Skeletal muscle tissue (tissue), 4 donors: Measurements from ENCODE around the gene ILKAP. TPM values are rescaled to one million over a fixed set of nuclear protein-coding genes. Genes with fewer than 3 reads are reported as not detected.

Source experiments
- H3K27ac ChIP-seq: one replicate; pipeline ENCODE4 v1.7.0; 2013; ENCODE audit warnings: mild to moderate bottlenecking, low read depth, low read length, inconsistent platforms
- H3K27me3 ChIP-seq, 3 donors: one replicate each; pipeline ENCODE4 v1.7.0; 2013; ENCODE audit warnings: low read length in 3 of 3; ENCODE audit not compliant: control insufficient read depth in 3 of 3, insufficient read depth in 3 of 3
- H3K36me3 ChIP-seq, 3 donors: one replicate each; pipeline ENCODE4 v1.7.0; 2013; ENCODE audit warnings: low read length in 3 of 3; ENCODE audit not compliant: control insufficient read depth in 3 of 3, insufficient read depth in 3 of 3
- H3K4me1 ChIP-seq, 3 donors: one replicate each; pipeline ENCODE4 v1.7.0; 2013; ENCODE audit warnings: low read length in 3 of 3, mild to moderate bottlenecking in 3 of 3; ENCODE audit not compliant: control insufficient read depth in 3 of 3, insufficient read depth in 3 of 3
- H3K4me3 ChIP-seq, 3 donors: one replicate each; pipeline ENCODE4 v1.7.0; 2013; ENCODE audit warnings: low read length in 3 of 3
- H3K9ac ChIP-seq, 3 donors: one replicate each; pipeline ENCODE4 v1.7.0; 2013; ENCODE audit warnings: low read length in 3 of 3, mild to moderate bottlenecking in 3 of 3, moderate library complexity in 2 of 3, low read depth in 1 of 3
- H3K9me3 ChIP-seq, 3 donors: one replicate each; pipeline ENCODE4 v1.7.0; 2013; ENCODE audit warnings: low read length in 3 of 3; ENCODE audit not compliant: control insufficient read depth in 3 of 3
- total RNA-seq: library from RNA; depleted of rRNA; stranded (reverse); fragments of >200 nt; gene quantifications from one replicate; pipeline ENCODE4 v1.2.3, GENCODE V29; 2014
- donor health status: Osteomylitis.

Gene ILKAP
- total RNA-seq, 1 donor from 2014 or later, result 33.4 TPM

- Histone ChIP-seq H3K27ac (no peak overlapping the region), H3K4me1 (peaks cover 18 to 37% (median 28%) of the 10 kb centered on the region in 3 donors), H3K4me3 (no peak overlapping the region), H3K9me3 (no peaks in the 10 kb centered on the region), H3K27me3 (no peaks in the 10 kb centered on the region), H3K9ac (no peak overlapping the region), H3K36me3 (no peaks in the 10 kb centered on the region)
Observed at GRCh38 chr2:238132463-238133450, 70.7 kb downstream of the ILKAP start.

GRCh38 chr2:238131761-238132462, 71.6 kb downstream of the ILKAP start:
- Histone ChIP-seq H3K9ac (no peak overlapping the region), H3K9me3 (no peaks in the 10 kb centered on the region), H3K4me1 (peaks cover 10 to 29% (median 20%) of the 10 kb centered on the region in 3 donors), H3K4me3 (no peak overlapping the region), H3K27me3 (no peaks in the 10 kb centered on the region), H3K36me3 (no peaks in the 10 kb centered on the region), H3K27ac (no peak overlapping the region)

GRCh38 chr2:238130696-238131628, 72.5 kb downstream of the ILKAP start:
- Histone ChIP-seq H3K36me3 (no peaks in the 10 kb centered on the region), H3K4me1 (peaks cover 4 to 22% (median 10%) of the 10 kb centered on the region in 3 donors), H3K9ac (no peak overlapping the region), H3K4me3 (no peak overlapping the region), H3K27me3 (no peaks in the 10 kb centered on the region), H3K9me3 (no peaks in the 10 kb centered on the region), H3K27ac (no peak overlapping the region)

GRCh38 chr2:238130111-238130695, 73.3 kb downstream of the ILKAP start:
- no peak overlapping the region for H3K9ac ChIP-seq
- H3K27ac ChIP-seq, result no peak overlapping the region
- no peak overlapping the region for H3K4me3 ChIP-seq
- peaks cover 0 to 14% (median 3%) of the 10 kb centered on the region in 3 donors for H3K4me1 ChIP-seq
- no peaks in the 10 kb centered on the region for H3K9me3 ChIP-seq
- H3K27me3 ChIP-seq, result no peaks in the 10 kb centered on the region
- no peaks in the 10 kb centered on the region for H3K36me3 ChIP-seq

GRCh38 chr2:238129166-238130010, 74.1 kb downstream of the ILKAP start:
- Histone ChIP-seq H3K9ac (no peak overlapping the region), H3K9me3 (no peaks in the 10 kb centered on the region), H3K4me1 (peaks cover 0 to 9% (median 0%) of the 10 kb centered on the region in 3 donors), H3K27ac (no peak overlapping the region), H3K4me3 (no peak overlapping the region), H3K36me3 (no peaks in the 10 kb centered on the region), H3K27me3 (no peaks in the 10 kb centered on the region)

- Histone ChIP-seq H3K27me3 (no peaks in the 10 kb centered on the region), H3K4me1 (peaks cover 0 to 3% (median 0%) of the 10 kb centered on the region in 3 donors), H3K36me3 (no peaks in the 10 kb centered on the region), H3K27ac (no peak overlapping the region), H3K9me3 (no peaks in the 10 kb centered on the region), H3K4me3 (no peak overlapping the region), H3K9ac (no peak overlapping the region)
Observed at GRCh38 chr2:238128534-238129001, 74.9 kb downstream of the ILKAP start.

- H3K4me3 ChIP-seq, result no peak overlapping the region
- H3K27me3 ChIP-seq, result no peaks in the 10 kb centered on the region
- no peaks in the 10 kb centered on the region for H3K36me3 ChIP-seq
- peaks cover 0 to 3% (median 0%) of the 10 kb centered on the region in 3 donors for H3K4me1 ChIP-seq
- no peaks in the 10 kb centered on the region for H3K9me3 ChIP-seq
- no peak overlapping the region for H3K27ac ChIP-seq
- H3K9ac ChIP-seq, result no peak overlapping the region
Observed at GRCh38 chr2:238128061-238128440, 75.4 kb downstream of the ILKAP start.

- Histone ChIP-seq H3K4me1 (peaks cover 0 to 3% (median 0%) of the 10 kb centered on the region in 3 donors), H3K4me3 (peak overlapping the region in 1 of 3 donors; percentile 14), H3K9ac (peak overlapping the region in 1 of 3 donors; percentile 14), H3K36me3 (no peaks in the 10 kb centered on the region), H3K27me3 (no peaks in the 10 kb centered on the region), H3K9me3 (no peaks in the 10 kb centered on the region), H3K27ac (no peak overlapping the region)
Observed at GRCh38 chr2:238127165-238128060, 76.1 kb downstream of the ILKAP start.
